Measurements from ENCODE around the gene RPUSD2.

The RPUSD2 gene

GRCh38 chr15:40623361-40623760 lies 54.3 kb downstream of the RPUSD2 start:
- FAIRE-seq: no peak
